Peyer's patch (tissue), 4 donors: ENCODE results near the gene NACC1.
A peak's percentile ranks its signal among the peaks of the same experiment; 100 is the strongest.

Source experiments
- CTCF ChIP-seq, 6 experiments: fragments of 450-650 bp in 4 of 6; fragments of 200-600 bp in 2 of 6; sonication (generic) in 1 of 6; IDR thresholded peaks; one replicate each; pipeline ENCODE4 v1.5.1; 2017 to 2019; ENCODE audit warnings: antibody characterized with exemption in 6 of 6, mild to moderate bottlenecking in 3 of 6, moderate library complexity in 1 of 6
- POLR2A ChIP-seq, 2 donors: fragments of 450-650 bp; IDR thresholded peaks; one replicate each; pipeline ENCODE4 v1.5.1; 2017; ENCODE audit warnings: antibody characterized with exemption in 2 of 2, mild to moderate bottlenecking in 2 of 2, moderate library complexity in 2 of 2

- TF ChIP-seq CTCF (IDR thresholded peaks at IDR 0.05) (peak in 2 of 6 experiments; percentile 2 to 16), POLR2A (IDR thresholded peaks at IDR 0.05) (peak; percentile 97 to 98)
These were observed 33.7 kb downstream of the NACC1 start for GRCh38 chr19:13151605-13152355.
